CD4-positive, alpha-beta T cell (primary cell): Measurements from ENCODE around the gene MYO5A. TPM values are rescaled to one million over a fixed set of nuclear protein-coding genes. Genes with fewer than 3 reads are reported as not detected.

Experiments
- ATAC-seq: fragments of 200-7000 bp; cut with Tn5 transposase; one replicate; pipeline ENCODE4 v1.10.0; 2022; ENCODE audit warnings: mild to moderate bottlenecking; ENCODE audit not compliant: poor library complexity
- CTCF ChIA-PET: fragments of 350-600 bp; sonication (Branson Sonifier 250); formaldehyde crosslinking; loops from one replicate; lab custom pipeline; 2021; ENCODE audit warnings: antibody characterized with exemption, inconsistent platforms; lab: Charles Lee
- POLR2A ChIA-PET: fragments of 350-600 bp; sonication (Branson Sonifier 250); formaldehyde crosslinking; loops from one replicate; lab custom pipeline; 2021; ENCODE audit warnings: antibody characterized with exemption, inconsistent platforms; lab: Charles Lee
- DNase-seq, 14 experiments: peaks; one replicate each; pipeline ENCODE4 v3.0.0-alpha.2; 2013 to 2020; ENCODE audit warnings: mixed read lengths in 2 of 14
- H3K27ac ChIP-seq, 2 donors: one replicate each; pipeline versions ENCODE4 v1.5.1 to v1.7.0; 2013; ENCODE audit warnings: low read length in 2 of 2, low read depth in 1 of 2, mild to moderate bottlenecking in 1 of 2
- H3K27me3 ChIP-seq, 2 experiments: 1 replicate in 1 of 2; 2 replicates in 1 of 2; pipeline versions ENCODE4 v1.6.1 to v1.7.0; 2013; ENCODE audit warnings: low read length in 2 of 2, control low read depth in 1 of 2, mild to moderate bottlenecking in 1 of 2, moderate library complexity in 1 of 2; ENCODE audit not compliant: insufficient read depth in 2 of 2, control insufficient read depth in 1 of 2
- H3K36me3 ChIP-seq: one replicate; pipeline ENCODE4 v1.6.1; 2013; ENCODE audit warnings: low read length, control low read depth; ENCODE audit not compliant: insufficient read depth
- H3K4me1 ChIP-seq: one replicate; pipeline ENCODE4 v1.6.1; 2013; ENCODE audit warnings: low read length, control low read depth; ENCODE audit not compliant: insufficient read depth
- H3K4me3 ChIP-seq: one replicate; pipeline ENCODE4 v1.5.1; 2013; ENCODE audit warnings: mild to moderate bottlenecking, low read length, moderate library complexity
- H3K9me3 ChIP-seq, 2 experiments: 1 replicate in 1 of 2; 2 replicates in 1 of 2; pipeline versions ENCODE4 v1.6.1 to v1.7.0; 2013; ENCODE audit warnings: low read length in 2 of 2, mild to moderate bottlenecking in 2 of 2, control low read depth in 1 of 2, moderate library complexity in 1 of 2; ENCODE audit not compliant: control insufficient read depth in 1 of 2, insufficient read depth in 1 of 2
- H3K27ac Mint-ChIP-seq: one replicate; pipeline ENCODE4 v1.8.0; 2020; ENCODE audit warnings: mixed read lengths
- H3K27me3 Mint-ChIP-seq: one replicate; pipeline ENCODE4 v1.8.0; 2021; ENCODE audit warnings: mixed read lengths
- H3K36me3 Mint-ChIP-seq: one replicate; pipeline ENCODE4 v1.8.0; 2021; ENCODE audit warnings: low read depth, mixed read lengths
- H3K4me1 Mint-ChIP-seq: one replicate; pipeline ENCODE4 v1.8.0; 2021; ENCODE audit warnings: low read depth, mixed read lengths
- H3K4me3 Mint-ChIP-seq: one replicate; pipeline ENCODE4 v1.8.0; 2020; ENCODE audit warnings: mild to moderate bottlenecking, mixed read lengths
- H3K9me3 Mint-ChIP-seq: one replicate; pipeline ENCODE4 v1.8.0; 2020; ENCODE audit warnings: mixed read lengths
- CTCF ChIP-seq: fragments of 200-600 bp; IDR thresholded peaks from one replicate; pipeline ENCODE4 v1.8.0; 2022; ENCODE audit warnings: antibody characterized with exemption, mild to moderate bottlenecking
- intact Hi-C, 2 experiments: fragments of 100-400 bp; cut with DNase I in 1 of 2; cut with micrococcal nuclease in 1 of 2; formaldehyde crosslinking; loops; one replicate each; pipeline versions ENCODE4 v1.15.1 to v1.9.0; 2023 to 2025; cut with DNase I, micrococcal nuclease
- total RNA-seq, 174 experiments: library from RNA in 2 of 174; stranded (reverse) in 2 of 174; gene quantifications; one replicate each; pipeline ENCODE4 v1.2.3 and lab custom pipeline; 2021 to 2026

MYO5A gene
- total RNA-seq, 2 experiments from 2014 or later: 25.5 TPM

DNA sequence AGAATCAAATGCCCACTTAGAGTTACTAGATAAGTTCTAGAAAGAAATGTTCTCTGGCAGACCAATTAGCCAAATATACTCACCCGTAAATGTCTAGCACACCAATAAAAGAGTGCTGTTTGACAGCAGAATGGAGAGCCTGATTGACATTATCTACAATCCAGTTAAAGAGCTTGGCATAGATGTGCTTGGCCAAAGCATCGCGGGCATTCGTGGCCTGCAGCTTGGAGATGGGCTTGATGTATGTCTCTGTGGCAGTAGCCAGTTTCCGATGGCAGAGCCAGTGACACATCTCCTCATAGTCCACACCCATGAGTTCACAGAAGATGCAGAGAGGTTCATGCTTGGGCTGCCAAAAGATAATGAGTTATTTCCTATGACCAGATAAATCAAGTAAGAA is 131.6 kb downstream of the MYO5A start:
- H3K4me1 Mint-ChIP-seq: no peaks in the 10 kb centered on the region
- H3K36me3 Mint-ChIP-seq: peaks cover 70% of the 10 kb centered on the region
- no peaks in the 10 kb centered on the region for H3K4me1 ChIP-seq
- no peak for TF ChIP-seq CTCF
- H3K9me3 ChIP-seq: no peaks in the 10 kb centered on the region
- no peak overlapping the region for H3K27ac Mint-ChIP-seq
- CTCF ChIA-PET: no interaction called here
- DNase-seq (no peak), ATAC-seq (no peak)
- H3K36me3 ChIP-seq: peaks cover 14% of the 10 kb centered on the region
- H3K27ac ChIP-seq: no peak overlapping the region
- POLR2A ChIA-PET: no interaction called here
- no peaks in the 10 kb centered on the region for H3K9me3 Mint-ChIP-seq
- H3K27me3 ChIP-seq: no peaks in the 10 kb centered on the region
- H3K4me3 ChIP-seq: no peak overlapping the region
- H3K4me3 Mint-ChIP-seq: no peak overlapping the region
- intact Hi-C loops: loop anchor here in 1 of 2 experiments (2.0 kb wide), 1 partner anchor 38 kb away; no protein-coding TSS in a partner anchor
- H3K27me3 Mint-ChIP-seq: no peaks in the 10 kb centered on the region

GRCh38 chr15:52394118-52394517 is 134.6 kb downstream of the MYO5A start:
- Histone ChIP-seq H3K27ac (no peak overlapping the region), H3K4me3 (no peak overlapping the region), H3K36me3 (peaks cover 34% of the 10 kb centered on the region), H3K9me3 (no peaks in the 10 kb centered on the region), H3K4me1 (no peaks in the 10 kb centered on the region), H3K27me3 (no peaks in the 10 kb centered on the region)
- CTCF ChIA-PET: no interaction called here
- Mint-ChIP-seq H3K36me3 (peaks cover 72% of the 10 kb centered on the region), H3K4me1 (no peaks in the 10 kb centered on the region), H3K27me3 (no peaks in the 10 kb centered on the region), H3K9me3 (no peaks in the 10 kb centered on the region), H3K4me3 (no peak overlapping the region), H3K27ac (no peak overlapping the region)
- DNase-seq (no peak), ATAC-seq (no peak)
- intact Hi-C loops: no loop called here
- POLR2A ChIA-PET: no interaction called here
- TF ChIP-seq CTCF: no peak

DNA sequence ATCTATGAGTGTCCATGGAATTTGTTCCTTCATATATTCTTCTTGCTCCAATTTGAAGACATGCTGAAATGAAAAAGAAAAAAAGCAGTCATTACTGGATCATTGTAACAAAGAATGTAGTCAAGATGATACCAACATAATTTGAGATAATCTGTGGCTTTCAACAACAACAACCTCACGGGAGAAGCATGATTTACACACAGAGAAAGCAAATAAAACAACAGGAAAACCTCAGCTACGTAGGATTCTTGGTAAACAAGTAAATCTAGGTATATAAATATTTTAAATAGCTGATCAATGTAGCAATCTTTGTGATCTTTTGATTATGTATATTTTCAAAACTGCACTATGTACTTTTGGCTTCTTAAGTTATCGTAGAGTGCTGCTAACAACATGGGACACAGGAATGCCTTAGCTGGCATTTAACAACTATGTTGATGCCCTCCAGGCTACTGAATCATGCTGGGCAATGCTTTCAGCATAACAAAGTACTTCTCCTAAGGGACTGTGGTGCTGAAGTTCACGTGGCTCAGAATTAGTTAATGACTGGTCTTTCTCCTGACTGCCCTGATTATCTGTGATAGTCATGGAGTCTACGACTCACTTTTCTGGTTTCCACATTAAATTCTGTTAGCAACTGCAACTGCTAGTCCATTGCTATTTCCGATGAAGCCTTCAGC is 136.5 kb downstream of the MYO5A start:
- Mint-ChIP-seq H3K27me3 (no peaks in the 10 kb centered on the region), H3K27ac (no peak overlapping the region), H3K4me1 (no peaks in the 10 kb centered on the region), H3K4me3 (no peak overlapping the region), H3K36me3 (peaks cover 71% of the 10 kb centered on the region), H3K9me3 (no peaks in the 10 kb centered on the region)
- intact Hi-C loops: no loop called here
- H3K36me3 ChIP-seq: peaks cover 42% of the 10 kb centered on the region
- ChIA-PET POLR2A (no interaction called here), CTCF (no interaction called here)
- no peaks in the 10 kb centered on the region for H3K4me1 ChIP-seq
- no peak overlapping the region for H3K4me3 ChIP-seq
- TF ChIP-seq CTCF: no peak
- no peaks in the 10 kb centered on the region for H3K27me3 ChIP-seq
- DNase-seq (no peak), ATAC-seq (no peak)
- H3K9me3 ChIP-seq: no peaks in the 10 kb centered on the region
- H3K27ac ChIP-seq: no peak overlapping the region
